Tibial nerve (tissue), 4 donors: ENCODE results near the gene MICU1.

Source experiments
- EP300 ChIP-seq, 2 donors: sonication (generic); formaldehyde crosslinking; IDR thresholded peaks; one replicate each; pipeline ENCODE4 v1.6.1; 2017; ENCODE audit warnings: antibody characterized with exemption in 2 of 2, mild to moderate bottlenecking in 1 of 2
- POLR2A ChIP-seq, 2 donors: fragments of 450-650 bp; IDR thresholded peaks; one replicate each; pipeline ENCODE4 v1.6.1; 2017; ENCODE audit warnings: antibody characterized with exemption in 2 of 2, mild to moderate bottlenecking in 2 of 2, moderate library complexity in 2 of 2
- TF ChIP-seq, protein P1 (sequence below), 5 experiments: fragments of 200-600 bp in 3 of 5; fragments of 450-650 bp in 2 of 5; sonication (generic) in 3 of 5; IDR thresholded peaks; one replicate each; pipeline ENCODE4 v1.5.1; 2016 to 2019; ENCODE audit warnings: antibody characterized with exemption in 5 of 5, mild to moderate bottlenecking in 3 of 5, moderate library complexity in 2 of 5

DNA sequence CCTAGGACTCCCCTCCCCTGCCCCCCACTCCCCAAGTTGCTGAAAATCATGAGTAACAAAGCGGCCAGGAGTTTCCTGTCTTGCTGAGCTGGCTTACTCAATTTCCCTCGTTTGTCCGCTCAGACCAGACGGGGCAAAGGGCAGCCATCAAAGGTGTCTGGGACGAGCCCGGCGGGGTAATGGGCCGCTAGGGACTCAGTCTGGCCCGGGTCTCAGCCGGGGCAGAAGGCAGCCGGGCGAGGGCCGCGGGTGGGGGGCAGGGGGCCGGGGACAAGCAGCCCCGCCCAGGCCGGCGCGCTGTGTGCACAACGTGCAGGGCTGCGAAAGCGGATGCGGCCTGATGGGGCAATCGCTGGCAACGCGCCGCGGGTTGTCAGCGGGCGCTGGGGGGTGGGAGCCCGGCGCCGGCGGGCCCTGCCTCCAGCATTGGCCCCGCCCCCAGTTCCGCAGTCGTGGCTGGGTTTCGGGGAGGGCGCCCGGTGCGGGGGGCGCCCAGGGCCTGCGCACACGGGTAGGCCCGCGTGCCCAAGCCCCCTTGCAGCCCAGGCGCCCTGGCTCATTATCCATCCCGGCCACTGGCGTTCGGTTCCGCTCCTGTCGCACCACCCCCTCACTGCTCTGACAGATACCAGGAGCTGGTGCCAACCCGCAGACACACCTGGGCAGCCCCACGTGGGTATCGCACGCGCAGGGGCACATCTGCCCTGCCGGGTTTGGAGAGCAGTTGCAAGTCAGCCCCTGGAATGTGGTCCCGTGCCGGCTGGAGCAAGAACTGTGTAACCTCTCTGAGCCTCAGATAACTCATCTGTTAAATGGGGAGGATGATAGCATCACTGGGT, 306.2 kb downstream of the MICU1 start:
- TF ChIP-seq, protein P1, sequence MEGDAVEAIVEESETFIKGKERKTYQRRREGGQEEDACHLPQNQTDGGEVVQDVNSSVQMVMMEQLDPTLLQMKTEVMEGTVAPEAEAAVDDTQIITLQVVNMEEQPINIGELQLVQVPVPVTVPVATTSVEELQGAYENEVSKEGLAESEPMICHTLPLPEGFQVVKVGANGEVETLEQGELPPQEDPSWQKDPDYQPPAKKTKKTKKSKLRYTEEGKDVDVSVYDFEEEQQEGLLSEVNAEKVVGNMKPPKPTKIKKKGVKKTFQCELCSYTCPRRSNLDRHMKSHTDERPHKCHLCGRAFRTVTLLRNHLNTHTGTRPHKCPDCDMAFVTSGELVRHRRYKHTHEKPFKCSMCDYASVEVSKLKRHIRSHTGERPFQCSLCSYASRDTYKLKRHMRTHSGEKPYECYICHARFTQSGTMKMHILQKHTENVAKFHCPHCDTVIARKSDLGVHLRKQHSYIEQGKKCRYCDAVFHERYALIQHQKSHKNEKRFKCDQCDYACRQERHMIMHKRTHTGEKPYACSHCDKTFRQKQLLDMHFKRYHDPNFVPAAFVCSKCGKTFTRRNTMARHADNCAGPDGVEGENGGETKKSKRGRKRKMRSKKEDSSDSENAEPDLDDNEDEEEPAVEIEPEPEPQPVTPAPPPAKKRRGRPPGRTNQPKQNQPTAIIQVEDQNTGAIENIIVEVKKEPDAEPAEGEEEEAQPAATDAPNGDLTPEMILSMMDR (IDR thresholded peaks at IDR 0.05), result peak in 2 of 5 experiments; percentile 33 to 63
- peak; percentile 46 to 90 for TF ChIP-seq EP300 (IDR thresholded peaks at IDR 0.05)
- peak; percentile 39 to 62 for TF ChIP-seq POLR2A (IDR thresholded peaks at IDR 0.05)
